Measurements from ENCODE around the gene PLCH1.

The PLCH1 gene, protein sequence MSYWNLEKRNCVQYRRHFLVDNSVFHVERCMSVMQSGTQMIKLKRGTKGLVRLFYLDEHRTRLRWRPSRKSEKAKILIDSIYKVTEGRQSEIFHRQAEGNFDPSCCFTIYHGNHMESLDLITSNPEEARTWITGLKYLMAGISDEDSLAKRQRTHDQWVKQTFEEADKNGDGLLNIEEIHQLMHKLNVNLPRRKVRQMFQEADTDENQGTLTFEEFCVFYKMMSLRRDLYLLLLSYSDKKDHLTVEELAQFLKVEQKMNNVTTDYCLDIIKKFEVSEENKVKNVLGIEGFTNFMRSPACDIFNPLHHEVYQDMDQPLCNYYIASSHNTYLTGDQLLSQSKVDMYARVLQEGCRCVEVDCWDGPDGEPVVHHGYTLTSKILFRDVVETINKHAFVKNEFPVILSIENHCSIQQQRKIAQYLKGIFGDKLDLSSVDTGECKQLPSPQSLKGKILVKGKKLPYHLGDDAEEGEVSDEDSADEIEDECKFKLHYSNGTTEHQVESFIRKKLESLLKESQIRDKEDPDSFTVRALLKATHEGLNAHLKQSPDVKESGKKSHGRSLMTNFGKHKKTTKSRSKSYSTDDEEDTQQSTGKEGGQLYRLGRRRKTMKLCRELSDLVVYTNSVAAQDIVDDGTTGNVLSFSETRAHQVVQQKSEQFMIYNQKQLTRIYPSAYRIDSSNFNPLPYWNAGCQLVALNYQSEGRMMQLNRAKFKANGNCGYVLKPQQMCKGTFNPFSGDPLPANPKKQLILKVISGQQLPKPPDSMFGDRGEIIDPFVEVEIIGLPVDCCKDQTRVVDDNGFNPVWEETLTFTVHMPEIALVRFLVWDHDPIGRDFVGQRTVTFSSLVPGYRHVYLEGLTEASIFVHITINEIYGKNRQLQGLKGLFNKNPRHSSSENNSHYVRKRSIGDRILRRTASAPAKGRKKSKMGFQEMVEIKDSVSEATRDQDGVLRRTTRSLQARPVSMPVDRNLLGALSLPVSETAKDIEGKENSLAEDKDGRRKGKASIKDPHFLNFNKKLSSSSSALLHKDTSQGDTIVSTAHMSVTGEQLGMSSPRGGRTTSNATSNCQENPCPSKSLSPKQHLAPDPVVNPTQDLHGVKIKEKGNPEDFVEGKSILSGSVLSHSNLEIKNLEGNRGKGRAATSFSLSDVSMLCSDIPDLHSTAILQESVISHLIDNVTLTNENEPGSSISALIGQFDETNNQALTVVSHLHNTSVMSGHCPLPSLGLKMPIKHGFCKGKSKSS (N-terminal part only)

DNA sequence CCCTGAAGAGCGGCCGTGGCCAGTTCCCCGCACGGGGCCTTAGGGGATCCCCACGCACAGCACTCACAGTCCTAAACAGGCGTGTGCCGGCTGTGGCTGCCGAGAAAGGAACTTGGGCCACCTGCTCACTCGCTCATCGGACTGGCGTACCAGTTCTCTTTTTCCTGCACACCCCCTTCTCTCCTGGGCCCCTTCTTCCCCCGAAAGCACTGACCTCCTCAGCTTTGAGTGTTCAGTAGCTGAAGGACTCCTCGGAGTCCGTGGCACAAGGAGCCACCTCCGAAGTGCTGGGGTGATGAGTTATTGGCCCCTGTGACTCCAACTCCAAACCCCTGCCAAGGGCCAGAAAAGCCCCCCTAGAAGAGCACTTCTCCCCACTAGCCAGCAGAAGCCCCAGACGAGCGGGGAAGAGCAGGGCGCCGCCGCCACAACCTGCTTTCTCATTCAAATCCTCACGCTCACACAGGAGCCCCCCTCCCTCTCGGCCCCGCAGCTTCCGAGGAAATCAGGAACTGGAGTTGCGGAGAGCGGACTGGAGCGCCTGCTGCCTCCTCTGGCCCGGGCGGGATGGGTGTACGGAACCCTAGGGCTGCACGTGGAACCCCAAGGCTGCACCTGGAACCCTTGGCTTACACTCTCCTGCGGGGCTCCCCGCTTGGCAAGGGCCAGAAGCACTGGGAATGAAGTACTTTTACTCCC lies at the start of gene PLCH1:
PLCH1 (minus strand) TSS at position 446 of the 699 bp plus-strand sequence. CDS start 40,847 bp downstream, outside the sequence.
- DNase-seq: peak; percentile 72

DNA sequence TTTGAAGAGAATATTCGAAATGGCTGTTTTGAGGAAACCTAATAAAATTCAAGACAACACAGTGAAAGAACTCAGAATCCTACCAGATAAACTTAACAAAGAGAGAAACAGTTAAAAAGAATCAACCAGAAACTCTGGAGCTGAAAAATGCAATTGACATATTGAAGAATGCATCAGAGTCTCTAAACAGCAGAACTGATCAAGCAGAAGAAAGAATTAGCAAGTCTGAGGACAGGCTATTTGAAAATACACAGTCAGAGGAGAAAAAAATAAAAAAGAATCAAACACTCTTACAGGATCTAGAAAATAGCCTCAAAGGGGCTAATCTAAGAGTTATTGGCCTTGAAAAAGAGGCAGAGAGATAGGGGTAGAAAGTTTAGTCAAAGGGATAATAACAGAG lies 47.7 kb upstream of the PLCH1 start:
- no peak for DNase-seq

DNA sequence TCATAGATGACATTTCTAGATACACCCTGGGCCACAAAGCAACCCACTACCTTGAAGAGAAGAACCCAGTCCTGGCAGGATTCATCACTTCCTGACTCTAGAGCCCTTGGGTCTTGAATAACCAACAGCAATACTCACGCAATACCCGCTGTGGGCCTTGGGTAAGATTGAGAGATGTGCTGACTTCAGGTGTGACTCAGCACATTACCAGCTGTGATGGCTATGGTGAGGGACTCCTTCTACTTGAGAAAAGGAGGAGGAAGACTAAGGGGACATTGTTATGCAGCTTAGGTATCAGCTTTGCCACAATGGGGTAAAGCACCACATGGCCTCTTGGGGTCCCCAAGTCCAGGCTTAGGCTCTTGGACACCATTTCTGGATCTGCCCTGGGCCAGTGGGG lies 46.3 kb upstream of the PLCH1 start:
- peak; percentile 31 for DNase-seq

DNA sequence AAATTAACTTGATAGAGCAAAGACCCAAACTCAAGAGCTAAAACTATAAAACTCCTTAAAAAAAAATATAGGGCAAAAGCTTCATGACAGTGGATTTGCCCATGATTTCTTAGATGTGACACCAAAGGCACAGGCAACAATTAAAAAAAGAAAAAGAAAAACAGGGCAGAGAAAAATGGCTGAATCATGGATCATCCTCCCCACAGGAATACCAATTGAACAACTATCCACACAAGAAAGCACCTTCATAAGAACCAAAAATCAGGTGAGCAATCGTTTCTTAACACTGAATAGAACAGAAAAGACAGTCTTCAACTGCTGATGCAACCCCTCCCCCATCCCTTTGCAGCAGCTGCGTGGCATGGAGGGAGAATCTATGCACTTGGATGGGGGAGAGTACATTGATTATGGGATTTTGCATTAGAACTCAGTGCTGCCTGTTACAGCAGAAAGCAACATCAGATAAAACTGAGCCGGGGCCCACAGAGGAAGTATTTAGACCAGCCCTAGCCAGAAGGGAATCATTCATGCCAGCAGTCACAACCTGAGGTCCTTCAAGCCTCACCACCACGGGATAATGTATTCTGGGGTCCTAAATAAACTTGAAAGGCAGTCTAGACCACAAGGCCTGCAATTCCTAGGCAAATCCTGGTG lies 45.5 kb upstream of the PLCH1 start:
- peak; percentile 74 for DNase-seq

DNA sequence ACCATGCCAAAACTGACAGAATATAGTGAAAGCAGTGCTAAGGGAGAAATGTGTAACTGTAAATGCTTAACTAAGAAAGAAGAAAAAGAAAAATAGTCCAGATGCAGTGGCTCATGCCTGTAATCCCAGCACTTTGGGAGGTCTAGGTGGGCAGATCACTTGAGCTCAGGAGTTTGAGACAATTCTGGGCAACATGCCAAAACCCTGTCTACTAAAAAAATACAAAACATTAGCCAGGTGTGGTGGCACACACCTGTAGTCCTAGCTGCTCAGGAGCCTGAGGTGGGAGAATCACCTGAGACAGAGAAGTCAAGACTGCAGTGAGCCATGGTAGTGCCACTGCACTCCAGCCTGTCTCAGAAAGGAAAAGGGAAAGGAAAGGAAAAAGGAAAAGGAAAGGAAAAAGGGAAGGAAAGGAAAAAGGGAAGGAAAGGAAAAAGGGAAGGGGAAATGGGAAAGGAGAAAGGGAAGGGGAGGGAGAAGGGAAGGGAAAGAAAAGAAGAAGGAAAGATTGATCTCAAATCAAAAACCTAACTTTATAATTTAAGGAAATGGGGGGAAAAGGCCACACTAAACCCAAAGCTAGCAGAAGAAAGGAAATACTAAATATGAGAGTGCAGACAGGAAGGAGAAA lies 40.9 kb upstream of the PLCH1 start:
- DNase-seq: no peak

DNA sequence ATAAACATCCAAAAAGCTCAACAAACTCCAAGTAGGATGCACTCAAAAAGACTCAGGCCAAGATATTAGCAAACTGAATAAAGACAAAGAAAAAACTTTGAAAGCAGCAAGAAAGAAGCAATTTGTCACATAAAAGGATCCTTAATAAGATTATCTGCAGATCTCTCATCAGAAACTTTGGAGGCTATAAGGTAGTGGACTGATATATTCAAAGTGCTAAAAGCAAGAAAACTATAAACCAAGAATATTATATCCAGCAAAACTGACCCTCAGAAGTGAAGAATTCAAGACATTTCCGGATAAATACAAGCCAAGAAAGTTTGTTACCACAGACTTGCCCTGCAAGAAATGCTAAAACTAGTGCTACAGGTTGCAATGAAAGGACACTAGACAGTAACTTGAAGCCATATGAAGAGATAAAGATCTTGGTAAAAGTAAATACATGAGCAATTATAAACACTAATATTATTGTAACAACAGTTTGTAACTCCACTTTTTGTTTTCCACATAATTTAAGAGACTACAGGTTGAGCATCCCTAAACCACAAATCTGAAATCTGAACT lies 37.6 kb upstream of the PLCH1 start:
- no peak for DNase-seq

DNA sequence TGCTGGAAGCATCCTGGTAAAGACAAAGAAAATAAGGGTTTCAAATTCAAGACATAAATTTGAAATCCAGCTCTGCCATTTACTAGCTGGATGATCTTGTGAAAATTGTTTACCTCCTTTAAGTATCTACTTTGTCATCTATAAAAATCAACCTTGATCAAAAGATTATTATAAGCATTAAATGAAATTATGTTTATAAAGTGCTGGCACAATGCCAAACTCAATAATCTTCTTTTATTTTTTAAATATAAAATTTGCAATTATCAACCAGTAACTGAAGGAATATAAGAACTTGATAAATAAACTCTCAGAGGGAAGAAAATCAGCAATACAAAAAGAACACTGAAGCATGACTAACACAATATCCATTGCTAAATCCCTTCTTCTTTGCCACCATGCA lies 35.4 kb upstream of the PLCH1 start:
- DNase-seq: no peak

DNA sequence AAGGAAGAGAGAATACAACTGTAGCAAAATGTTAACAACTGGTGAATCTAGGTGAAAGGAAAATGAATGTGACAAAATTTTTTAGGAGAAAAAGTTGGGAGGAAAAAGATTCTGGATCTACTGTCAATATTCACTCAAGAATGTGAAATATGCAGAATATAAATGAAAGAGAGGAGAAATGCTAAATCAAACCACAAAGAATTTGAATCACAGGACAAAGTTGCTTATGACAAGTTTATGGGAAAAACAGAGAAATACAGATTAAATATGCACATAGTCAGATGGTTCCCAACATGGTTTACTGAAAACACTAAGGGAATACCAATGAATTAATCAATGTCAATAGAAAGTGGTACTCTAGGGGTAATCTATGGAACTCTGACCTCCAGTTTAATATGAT lies 33.6 kb upstream of the PLCH1 start:
- no peak for DNase-seq

DNA sequence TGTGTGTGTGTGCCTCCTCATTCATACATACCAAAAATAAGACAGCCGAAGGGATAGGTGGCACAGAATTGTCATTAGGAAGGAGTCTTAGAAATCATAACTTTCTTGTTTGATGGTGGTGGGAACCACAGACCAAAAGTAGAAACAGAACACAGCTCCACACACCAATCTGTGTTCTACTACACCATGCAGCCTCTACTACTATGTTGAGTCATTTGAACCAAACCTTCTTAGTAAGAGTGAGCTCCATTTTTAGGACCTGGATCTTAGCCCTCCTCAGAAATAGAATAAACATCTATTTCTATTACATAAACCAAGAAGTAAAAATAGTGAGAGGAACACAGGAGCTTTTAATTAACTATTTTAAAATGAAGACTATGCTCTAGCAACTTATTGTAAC lies 27.9 kb upstream of the PLCH1 start:
- DNase-seq: no peak

DNA sequence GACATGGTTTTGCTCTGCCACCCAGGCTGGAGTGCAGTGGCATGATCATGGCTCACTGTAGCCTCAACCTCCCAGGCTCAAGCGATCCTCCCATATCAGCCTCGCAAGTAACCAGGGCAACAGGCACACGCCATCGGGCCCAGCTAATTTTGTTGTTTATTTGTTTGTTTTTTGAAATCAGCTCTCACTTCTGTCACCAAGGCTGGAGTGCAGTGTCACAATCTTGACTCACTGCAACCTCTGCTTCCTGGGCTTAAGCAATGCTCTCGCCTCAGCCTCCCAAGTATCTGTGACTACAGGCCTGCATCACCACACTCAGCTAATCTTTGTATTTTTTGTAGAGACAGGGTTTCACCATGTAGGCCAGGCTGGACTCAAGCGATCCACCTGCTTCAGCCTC lies 26.3 kb upstream of the PLCH1 start:
- no peak for DNase-seq

DNA sequence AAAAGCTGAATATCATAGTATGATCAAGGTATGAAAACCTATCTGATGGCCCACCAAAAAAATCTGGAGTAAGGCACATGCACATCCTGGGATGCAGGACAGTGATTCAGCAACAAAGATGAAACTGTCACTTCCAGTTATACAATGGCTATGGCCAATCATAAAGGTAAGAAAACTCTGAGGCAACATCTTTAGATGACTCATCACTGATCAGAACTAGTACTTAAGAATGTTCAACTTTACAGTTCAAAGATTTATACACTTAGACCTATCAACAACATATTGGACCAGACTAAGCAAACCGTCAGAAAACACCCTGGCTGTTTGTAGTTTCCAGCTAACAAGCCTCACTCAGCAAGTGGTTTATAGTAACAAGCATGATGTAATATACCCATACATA lies 21.3 kb upstream of the PLCH1 start:
- DNase-seq: no peak

DNA sequence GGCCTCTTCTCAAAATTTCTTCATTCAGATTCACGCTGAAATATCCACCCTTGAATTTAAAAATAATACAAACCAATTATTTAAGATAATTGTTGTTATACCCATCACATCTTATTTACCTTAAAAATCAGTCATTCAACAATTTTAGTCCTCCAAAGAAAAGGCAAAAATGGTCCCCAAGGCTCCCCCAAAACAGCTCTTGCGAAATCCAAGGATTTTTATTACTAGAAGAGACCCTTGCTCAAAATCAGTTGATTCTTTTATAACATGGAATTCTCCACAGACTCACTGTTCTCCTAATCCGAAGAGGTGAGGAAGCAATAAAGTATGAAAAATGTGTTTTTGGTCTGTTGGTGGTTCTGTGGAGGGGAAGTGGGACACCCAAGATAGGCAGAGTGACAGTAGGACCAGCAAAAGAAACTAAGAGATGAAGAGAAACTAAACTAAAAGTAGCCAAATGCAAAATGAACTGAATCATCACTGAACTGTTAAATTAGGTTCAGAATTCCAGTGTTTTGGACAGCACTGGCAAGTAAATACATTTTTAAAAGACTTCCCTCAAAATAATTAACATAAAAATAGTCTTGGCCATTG lies 19.1 kb upstream of the PLCH1 start:
- DNase-seq: no peak

DNA sequence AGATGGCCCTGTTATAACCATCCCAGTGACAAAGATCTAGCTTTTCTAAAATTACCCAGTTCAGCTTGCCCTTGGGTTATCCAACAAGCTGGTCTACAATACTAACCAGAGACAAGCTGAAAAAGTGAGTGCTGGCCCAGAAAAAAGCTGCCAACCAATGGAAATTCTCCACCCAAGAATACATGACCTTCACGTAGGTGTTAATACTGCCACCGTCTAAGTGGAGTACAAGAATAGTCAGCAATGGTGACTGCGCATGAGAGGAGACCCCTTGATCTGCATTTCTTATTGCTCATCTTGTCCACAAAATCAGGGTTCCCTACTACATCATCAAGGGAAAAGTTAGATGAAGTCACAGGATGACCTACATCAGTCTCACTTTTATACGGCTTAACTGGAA lies 15.8 kb upstream of the PLCH1 start:
- DNase-seq: no peak

DNA sequence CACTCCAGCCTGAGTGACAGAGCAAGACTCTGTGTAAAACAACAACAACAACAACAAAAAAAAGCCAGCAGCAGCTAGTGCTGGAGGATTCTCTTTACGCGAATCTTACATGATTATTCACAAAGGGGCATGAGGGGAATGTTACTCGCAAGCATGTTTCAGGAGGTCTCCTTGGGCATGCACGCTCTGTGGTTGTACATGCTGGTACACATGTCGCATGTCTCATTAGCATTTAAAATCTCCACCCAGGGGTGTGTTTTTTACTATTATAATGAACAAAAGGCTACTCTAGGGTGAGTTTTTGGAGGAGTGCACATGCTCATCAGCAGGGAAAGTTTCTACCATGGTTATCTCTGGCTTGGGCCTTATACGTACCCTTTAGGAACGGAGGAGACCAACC lies 12.7 kb upstream of the PLCH1 start:
- no peak for DNase-seq

DNA sequence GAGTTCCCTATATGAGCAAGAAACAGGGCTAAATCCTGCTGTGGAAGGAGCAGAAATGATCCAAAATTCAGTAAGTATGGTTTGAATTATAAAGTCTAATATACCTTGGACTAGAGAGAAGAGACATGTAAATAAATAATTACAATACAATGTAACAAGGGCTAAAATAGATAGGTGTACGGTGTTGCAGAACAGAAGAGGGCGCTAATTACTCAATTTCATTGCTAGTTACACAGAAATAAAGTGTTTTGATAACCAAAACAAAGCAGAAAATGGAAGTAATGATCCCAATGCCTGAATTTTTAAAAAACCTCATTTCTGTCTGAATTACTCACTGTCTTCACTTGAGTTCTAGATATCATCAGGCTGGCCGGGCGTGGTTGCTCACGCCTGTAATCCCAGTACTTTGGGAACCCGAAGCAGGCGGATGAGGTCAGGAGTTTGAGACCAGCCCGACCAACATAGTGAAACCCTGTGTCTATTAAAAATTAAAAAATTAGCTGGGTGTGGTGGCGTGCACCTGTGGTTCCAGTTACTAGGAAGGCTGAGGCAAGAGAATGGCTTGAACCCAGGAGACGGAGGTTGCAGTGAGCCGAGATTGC lies 8.3 kb upstream of the PLCH1 start:
- peak; percentile 70 for DNase-seq

DNA sequence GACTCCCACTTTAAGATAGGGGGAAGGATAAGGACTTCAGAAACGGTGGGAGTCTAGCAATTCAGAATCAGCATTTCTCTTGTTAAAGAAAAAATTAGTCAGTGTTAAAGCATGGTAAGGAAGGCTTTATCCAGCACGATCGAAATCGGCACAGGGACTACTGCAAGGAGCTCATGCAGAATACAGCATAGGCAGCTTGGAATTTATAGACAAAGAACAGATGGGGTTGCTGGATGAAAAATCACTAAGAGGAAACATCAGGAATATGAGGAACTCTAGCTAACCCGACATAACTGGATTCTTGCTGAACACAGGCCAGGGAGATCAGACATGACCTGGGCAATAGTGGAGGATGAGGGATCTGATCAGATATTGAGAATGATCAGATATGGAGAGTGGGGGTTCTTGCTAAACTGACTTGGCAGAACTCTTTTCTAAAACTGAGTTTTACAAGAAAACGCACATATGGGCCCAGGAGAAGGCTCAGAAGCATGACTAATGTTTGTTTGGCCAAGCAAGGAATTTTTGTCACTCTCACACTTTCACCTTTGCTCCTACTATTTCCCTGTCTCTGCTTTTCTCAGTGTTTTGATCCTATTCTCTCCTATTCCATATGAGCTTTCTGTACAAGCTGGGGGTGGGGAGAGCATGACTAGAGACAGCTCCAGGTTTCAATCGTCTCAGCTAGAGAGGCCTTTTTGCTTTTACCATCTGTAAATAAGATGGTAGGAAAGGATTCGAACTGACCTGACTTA lies 3.9 kb upstream of the PLCH1 start:
- no peak for DNase-seq

DNA sequence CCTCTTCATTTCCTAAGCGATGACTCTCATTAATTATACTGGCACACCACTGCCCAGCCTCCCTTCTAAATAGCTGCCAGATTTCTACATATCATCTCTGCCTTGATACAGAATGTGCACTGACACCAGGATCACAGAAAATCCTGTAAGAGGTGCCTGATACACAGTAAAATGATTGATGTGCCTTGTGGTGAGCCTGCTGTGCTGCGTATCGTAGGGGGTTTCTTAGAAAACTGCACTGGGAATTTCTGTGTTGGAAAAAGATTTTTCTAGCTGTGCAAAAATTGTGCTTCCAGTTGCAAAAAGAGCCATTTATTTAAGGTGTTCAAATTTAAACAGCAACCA lies 3.0 kb upstream of the PLCH1 start:
- no peak for DNase-seq

DNA sequence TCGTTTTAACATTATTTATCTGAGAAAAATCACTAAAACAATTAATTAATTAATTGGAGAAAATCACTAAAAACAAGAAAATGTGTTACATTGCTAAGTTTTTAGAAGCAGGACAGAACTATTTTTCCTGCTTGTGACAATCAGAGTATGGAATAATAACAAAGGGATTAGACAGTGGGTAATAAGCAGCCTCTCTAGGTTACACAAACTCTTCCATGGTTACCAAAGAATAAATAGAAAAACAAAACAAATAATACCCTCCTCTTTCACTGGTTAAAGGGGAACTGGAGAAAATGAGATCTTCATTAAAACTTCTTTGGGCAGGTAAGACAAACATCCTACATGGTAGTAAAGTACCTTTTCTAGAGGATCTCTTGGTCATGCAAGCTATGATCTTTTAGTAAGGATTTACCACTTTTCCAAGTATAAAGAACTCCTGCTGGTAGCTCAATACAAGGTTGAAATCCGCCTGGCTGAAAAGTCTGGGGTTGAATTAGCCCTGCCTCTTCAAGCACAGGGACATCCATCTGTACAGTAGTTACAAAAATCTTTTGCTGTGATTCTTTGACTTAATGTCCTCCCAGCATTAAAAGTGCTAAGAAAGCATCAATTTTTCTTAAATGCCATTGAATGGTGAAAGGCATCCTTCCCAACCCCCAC lies 2.5 kb upstream of the PLCH1 start:
- no peak for DNase-seq

DNA sequence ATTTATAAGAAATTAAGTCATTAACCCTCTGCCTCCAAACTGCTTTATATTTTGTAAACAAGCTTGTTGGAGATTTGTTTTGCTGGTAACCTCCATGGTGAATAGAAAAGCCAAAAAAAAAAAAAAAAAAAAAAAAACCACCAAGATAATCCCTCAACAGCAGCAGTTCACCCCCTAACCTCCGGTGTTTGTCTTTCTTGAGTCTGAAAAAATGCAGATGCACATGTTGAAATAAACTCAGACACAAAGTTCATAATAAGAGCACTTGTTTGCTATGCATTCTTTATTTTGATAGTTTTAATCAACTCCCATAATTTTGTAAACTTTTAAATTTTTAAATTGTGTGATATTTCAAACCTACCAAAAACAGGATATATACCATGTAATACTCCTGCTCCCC lies 1.8 kb upstream of the PLCH1 start:
- DNase-seq: no peak

Data from OCI-M1 (cell line).